CD14-positive monocyte (primary cell): Measurements from ENCODE around the gene CYP46A1. TPM values are rescaled to one million over a fixed set of nuclear protein-coding genes. Genes with fewer than 3 reads are reported as not detected.
"Not testable (repeated sequence)": the region's sequence is repeated elsewhere in the genome, so short reads cannot be mapped to it uniquely, and the experiment has no call there.

Source experiments
- DNase-seq, 3 donors: peaks; one replicate each; pipeline ENCODE4 v3.0.0-alpha.2; 2011 to 2022
- H2AFZ ChIP-seq: 2 replicates; pipeline ENCODE4 v1.6.0; 2012; ENCODE audit warnings: mild to moderate bottlenecking, low read depth, low read length, inconsistent platforms; ENCODE audit not compliant: insufficient read depth, poor library complexity, severe bottlenecking
- H3K27ac ChIP-seq, 2 donors: 1 replicate in 1 of 2; 2 replicates in 1 of 2; pipeline ENCODE4 v1.5.1; 2012 to 2013; ENCODE audit warnings: low read length in 2 of 2, control low read depth in 1 of 2, inconsistent platforms in 1 of 2, low read depth in 1 of 2, mild to moderate bottlenecking in 1 of 2
- H3K27me3 ChIP-seq, 2 donors: one replicate each; pipeline versions ENCODE4 v1.6.0 to v1.6.1; 2011 to 2013; ENCODE audit warnings: low read length in 2 of 2; ENCODE audit not compliant: control insufficient read depth in 2 of 2, insufficient read depth in 2 of 2
- H3K36me3 ChIP-seq, 2 donors: replicated peaks in 1 of 2; 1 replicate in 1 of 2; 2 replicates in 1 of 2; pipeline versions ENCODE4 v1.5.1 to v1.6.1; 2012 to 2013; ENCODE audit warnings: low read length in 2 of 2, control low read depth in 1 of 2, inconsistent platforms in 1 of 2, mild to moderate bottlenecking in 1 of 2; ENCODE audit not compliant: insufficient read depth in 2 of 2, control insufficient read depth in 1 of 2
- H3K4me1 ChIP-seq, 2 donors: 1 replicate in 1 of 2; 2 replicates in 1 of 2; pipeline versions ENCODE4 v1.5.1 to v1.6.1; 2012 to 2013; ENCODE audit warnings: low read length in 2 of 2, control low read depth in 1 of 2, inconsistent platforms in 1 of 2, mild to moderate bottlenecking in 1 of 2, moderate library complexity in 1 of 2; ENCODE audit not compliant: insufficient read depth in 2 of 2, control insufficient read depth in 1 of 2
- H3K4me2 ChIP-seq: replicated peaks from 2 replicates; pipeline ENCODE3; 2012; ENCODE audit warnings: low read length, moderate library complexity, mild to moderate bottlenecking; ENCODE audit not compliant: poor library complexity, severe bottlenecking; ENCODE audit errors: extremely low read depth
- H3K4me3 ChIP-seq, 3 experiments: fragments of 200-600 bp in 1 of 3; sonication (generic) in 1 of 3; replicated peaks in 1 of 3; 1 replicate in 2 of 3; 2 replicates in 1 of 3; pipeline ENCODE4 v1.5.1; 2011 to 2013; ENCODE audit warnings: low read length in 3 of 3, mild to moderate bottlenecking in 3 of 3, control low read depth in 2 of 3, low read depth in 2 of 3, inconsistent platforms in 1 of 3, moderate library complexity in 1 of 3
- H3K79me2 ChIP-seq: 2 replicates; pipeline ENCODE4 v1.6.0; 2012; ENCODE audit warnings: mild to moderate bottlenecking, control low read depth, inconsistent platforms, low read length, moderate library complexity; ENCODE audit not compliant: insufficient read depth
- H3K9ac ChIP-seq: 2 replicates; pipeline ENCODE4 v1.6.0; 2017; ENCODE audit warnings: low read length, mild to moderate bottlenecking; ENCODE audit not compliant: insufficient read depth, poor library complexity, severe bottlenecking
- H3K9me3 ChIP-seq, 2 donors: replicated peaks in 1 of 2; 1 replicate in 1 of 2; 2 replicates in 1 of 2; pipeline versions ENCODE4 v1.5.1 to v1.6.1; 2012 to 2013; ENCODE audit warnings: low read length in 2 of 2, control low read depth in 1 of 2; ENCODE audit not compliant: control insufficient read depth in 1 of 2, insufficient read depth in 1 of 2
- H4K20me1 ChIP-seq: 2 replicates; pipeline ENCODE4 v1.6.0; 2012; ENCODE audit warnings: mild to moderate bottlenecking, low read length, control low read depth, moderate library complexity; ENCODE audit not compliant: insufficient read depth
- H3K27ac Mint-ChIP-seq, 7 donors: one replicate each; pipeline ENCODE4 v1.8.0; 2020; ENCODE audit warnings: mild to moderate bottlenecking in 7 of 7, mixed read lengths in 7 of 7, moderate library complexity in 6 of 7, inconsistent platforms in 2 of 7
- H3K27me3 Mint-ChIP-seq, 3 donors: one replicate each; pipeline ENCODE4 v1.8.0; 2021 to 2022; ENCODE audit warnings: low read depth in 3 of 3, mild to moderate bottlenecking in 3 of 3, mixed read lengths in 3 of 3, moderate library complexity in 3 of 3, inconsistent platforms in 1 of 3
- H3K36me3 Mint-ChIP-seq, 2 donors: one replicate each; pipeline ENCODE4 v1.8.0; 2020; ENCODE audit warnings: mixed read lengths in 2 of 2, inconsistent platforms in 1 of 2, mild to moderate bottlenecking in 1 of 2
- H3K4me1 Mint-ChIP-seq: one replicate; pipeline ENCODE4 v1.8.0; 2020; ENCODE audit warnings: mild to moderate bottlenecking, mixed read lengths
- H3K4me3 Mint-ChIP-seq, 2 donors: one replicate each; pipeline ENCODE4 v1.8.0; 2020; ENCODE audit warnings: mild to moderate bottlenecking in 2 of 2, mixed read lengths in 2 of 2, moderate library complexity in 1 of 2
- H3K9me3 Mint-ChIP-seq, 7 donors: one replicate each; pipeline ENCODE4 v1.8.0; 2020 to 2022; ENCODE audit warnings: mixed read lengths in 7 of 7, mild to moderate bottlenecking in 6 of 7, moderate library complexity in 6 of 7, inconsistent platforms in 2 of 7
- WGBS: methylation state at CpG from one replicate; pipeline ENCODE4 v1.1.5; 2013; ENCODE audit warnings: missing lambda C conversion rate; ENCODE audit not compliant: insufficient coverage; 5-methylcytosine and 5-hydroxymethylcytosine counted together
- intact Hi-C, 2 donors: fragments of 100-400 bp; cut with micrococcal nuclease; formaldehyde crosslinking; loops; one replicate each; pipeline versions ENCODE4 v1.15.0 to v1.15.1; 2023
- polyA plus RNA-seq, 3 donors: library from polyadenylated mRNA; depleted of rRNA in 1 of 3; unstranded in 2 of 3; stranded (reverse) in 1 of 3; fragments of 300-500 nt in 2 of 3; fragments of >200 nt in 1 of 3; fragmentation: Illumina TruSeq in 2 of 3; gene quantifications; 1 replicate in 2 of 3; 2 replicates in 1 of 3; pipeline ENCODE4 v1.2.3, GENCODE V29; 2012 to 2021
- TF ChIP-seq, protein P1 (sequence below): fragments of 200-600 bp; IDR thresholded peaks from one replicate; pipeline ENCODE4 v1.8.0; 2022; ENCODE audit warnings: antibody characterized with exemption, mild to moderate bottlenecking

CYP46A1 gene
- polyA plus RNA-seq, 3 donors: not detected

DNA sequence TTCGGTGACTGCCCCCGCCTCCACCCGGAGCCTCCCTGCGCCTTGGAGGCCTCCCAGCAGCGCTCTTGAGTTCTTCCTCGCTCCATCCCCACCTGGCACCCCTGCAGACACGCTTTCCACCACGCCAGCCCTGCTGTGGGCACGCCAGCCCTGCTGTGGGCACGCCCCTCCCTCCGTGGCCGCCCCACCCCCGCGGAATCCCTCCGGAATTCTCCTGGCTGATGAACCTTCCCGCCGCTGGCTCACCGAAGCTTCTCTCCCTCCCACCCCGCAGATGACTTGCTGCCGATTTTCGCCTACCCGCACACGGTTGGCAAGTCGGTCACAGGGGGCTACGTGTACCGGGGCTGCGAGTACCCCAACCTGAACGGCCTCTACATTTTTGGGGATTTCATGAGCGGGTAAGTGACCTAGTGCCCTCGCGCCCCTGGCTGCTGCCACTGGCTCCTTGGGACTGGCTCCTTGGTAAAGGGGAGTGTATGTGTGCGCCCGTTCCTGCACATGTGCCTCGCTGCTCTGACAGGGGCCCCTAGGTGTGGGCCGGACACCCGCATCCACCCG lies 24.0 kb upstream of the CYP46A1 start:
- no peaks in the 10 kb centered on the region for H3K4me1 Mint-ChIP-seq
- no peak for DNase-seq
- H2AFZ ChIP-seq: no peak overlapping the region
- H3K4me3 ChIP-seq: no peak overlapping the region
- H3K27ac Mint-ChIP-seq: no peak overlapping the region
- no peaks in the 10 kb centered on the region for H4K20me1 ChIP-seq
- peaks cover 49 to 74% (median 52%) of the 10 kb centered on the region in 3 donors for H3K27me3 Mint-ChIP-seq
- no peaks in the 10 kb centered on the region for H3K36me3 ChIP-seq
- H3K9me3 Mint-ChIP-seq: peaks cover 0 to 3% (median 0%) of the 10 kb centered on the region in 7 donors
- H3K4me3 Mint-ChIP-seq: peak overlapping the region in 1 of 2 donors; percentile 75
- peaks cover 26 to 44% of the 10 kb centered on the region in 2 donors for H3K27me3 ChIP-seq
- no peaks in the 10 kb centered on the region for H3K79me2 ChIP-seq
- no peak overlapping the region for H3K9ac ChIP-seq
- H3K9me3 ChIP-seq: no peaks in the 10 kb centered on the region
- WGBS: 14% methylated on average over 35 of the region's 37 CpGs
- H3K27ac ChIP-seq: no peak overlapping the region
- H3K4me1 ChIP-seq: no peaks in the 10 kb centered on the region
- TF ChIP-seq, protein P1, sequence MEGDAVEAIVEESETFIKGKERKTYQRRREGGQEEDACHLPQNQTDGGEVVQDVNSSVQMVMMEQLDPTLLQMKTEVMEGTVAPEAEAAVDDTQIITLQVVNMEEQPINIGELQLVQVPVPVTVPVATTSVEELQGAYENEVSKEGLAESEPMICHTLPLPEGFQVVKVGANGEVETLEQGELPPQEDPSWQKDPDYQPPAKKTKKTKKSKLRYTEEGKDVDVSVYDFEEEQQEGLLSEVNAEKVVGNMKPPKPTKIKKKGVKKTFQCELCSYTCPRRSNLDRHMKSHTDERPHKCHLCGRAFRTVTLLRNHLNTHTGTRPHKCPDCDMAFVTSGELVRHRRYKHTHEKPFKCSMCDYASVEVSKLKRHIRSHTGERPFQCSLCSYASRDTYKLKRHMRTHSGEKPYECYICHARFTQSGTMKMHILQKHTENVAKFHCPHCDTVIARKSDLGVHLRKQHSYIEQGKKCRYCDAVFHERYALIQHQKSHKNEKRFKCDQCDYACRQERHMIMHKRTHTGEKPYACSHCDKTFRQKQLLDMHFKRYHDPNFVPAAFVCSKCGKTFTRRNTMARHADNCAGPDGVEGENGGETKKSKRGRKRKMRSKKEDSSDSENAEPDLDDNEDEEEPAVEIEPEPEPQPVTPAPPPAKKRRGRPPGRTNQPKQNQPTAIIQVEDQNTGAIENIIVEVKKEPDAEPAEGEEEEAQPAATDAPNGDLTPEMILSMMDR: no peak
- intact Hi-C loops: no loop called here
- no peaks in the 10 kb centered on the region for H3K36me3 Mint-ChIP-seq
- H3K4me2 ChIP-seq: no peak overlapping the region

DNA sequence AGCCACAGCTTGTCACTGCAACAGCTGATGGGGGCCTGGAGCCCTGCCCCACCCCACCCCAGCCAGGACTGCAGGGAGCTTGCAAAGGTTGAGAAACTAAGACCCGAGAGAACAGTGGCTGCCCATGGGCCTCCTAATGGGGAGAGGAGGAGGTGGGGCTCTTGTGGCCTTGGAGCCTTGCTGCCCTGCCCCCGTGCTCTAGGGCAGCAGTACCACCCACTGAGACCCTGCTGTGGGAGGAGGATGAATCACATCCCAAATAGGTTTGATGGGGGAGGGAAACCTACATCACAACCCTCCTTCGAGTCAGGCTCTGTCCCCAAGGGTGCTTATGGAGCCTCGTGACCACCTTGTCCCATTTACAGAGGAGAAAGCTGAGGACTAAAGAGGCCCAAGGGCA lies 23.3 kb upstream of the CYP46A1 start:
- H3K4me1 Mint-ChIP-seq: no peaks in the 10 kb centered on the region
- H3K27ac Mint-ChIP-seq: no peak overlapping the region
- Histone ChIP-seq H3K79me2 (no peaks in the 10 kb centered on the region), H3K27me3 (peaks cover 26 to 44% of the 10 kb centered on the region in 2 donors), H3K9me3 (no peaks in the 10 kb centered on the region), H3K9ac (no peak overlapping the region), H3K27ac (no peak overlapping the region), H3K4me2 (no peak overlapping the region), H3K4me3 (no peak overlapping the region), H2AFZ (no peak overlapping the region), H3K36me3 (no peaks in the 10 kb centered on the region), H4K20me1 (no peaks in the 10 kb centered on the region), H3K4me1 (no peaks in the 10 kb centered on the region)
- peaks cover 0 to 3% (median 0%) of the 10 kb centered on the region in 7 donors for H3K9me3 Mint-ChIP-seq
- peaks cover 47 to 72% (median 50%) of the 10 kb centered on the region in 3 donors for H3K27me3 Mint-ChIP-seq
- intact Hi-C loops: no loop called here
- H3K36me3 Mint-ChIP-seq: no peaks in the 10 kb centered on the region
- no peak for DNase-seq
- peak overlapping the region in 1 of 2 donors; percentile 75 for H3K4me3 Mint-ChIP-seq
- 61% methylated on average over 2 of the region's 4 CpGs for WGBS
- TF ChIP-seq, protein P1: no peak

DNA sequence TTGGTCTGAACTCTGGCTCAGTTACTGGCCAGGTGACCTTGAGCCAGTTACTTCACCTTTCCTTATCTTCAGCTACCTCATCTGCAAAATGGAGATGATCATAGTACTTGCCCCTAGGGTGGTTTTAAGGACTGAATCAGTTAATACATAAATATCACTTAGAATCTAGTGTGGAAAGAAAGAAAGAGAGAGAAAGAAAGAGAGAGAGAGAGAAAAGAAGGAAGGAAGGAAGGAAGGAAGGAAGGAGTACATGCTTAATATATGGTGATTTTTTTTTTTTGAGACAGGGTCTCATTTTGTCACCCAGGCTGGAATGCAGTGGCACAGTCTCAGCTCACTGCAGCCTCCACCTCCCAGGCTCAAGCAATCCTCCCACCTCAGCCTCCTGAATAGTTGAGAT lies 22.9 kb upstream of the CYP46A1 start:
- peak overlapping the region in 1 of 2 donors; percentile 33 for H3K4me3 Mint-ChIP-seq

More for the DNA sequence above, 22.9 kb upstream of the CYP46A1 start:
- H3K4me1 Mint-ChIP-seq, H3K9me3 Mint-ChIP-seq, H3K4me2 ChIP-seq, H3K27ac ChIP-seq, H3K79me2 ChIP-seq, H3K36me3 ChIP-seq, H3K27ac Mint-ChIP-seq, H3K4me1 ChIP-seq, intact Hi-C loops, H3K36me3 Mint-ChIP-seq, DNase-seq, H2AFZ ChIP-seq, H3K9me3 ChIP-seq, H3K9ac ChIP-seq, H4K20me1 ChIP-seq, H3K4me3 ChIP-seq: not testable (repeated sequence)
- H3K27me3 ChIP-seq: peaks cover 26 to 44% of the 10 kb centered on the region in 2 donors
- H3K27me3 Mint-ChIP-seq: peaks cover 46 to 72% (median 50%) of the 10 kb centered on the region in 3 donors
